ENCODE data around the gene SHPK.

- no peak for TF ChIP-seq ARNTL (CRISPR knock-in tag; IDR thresholded peaks at IDR 0.05; ENCODE audit: borderline replicate concordance, low read depth)
- no peak for TF ChIP-seq ISL1 (CRISPR knock-in tag; IDR thresholded peaks at IDR 0.05)
- no peak for TF ChIP-seq ZFP3 (CRISPR knock-in tag; IDR thresholded peaks at IDR 0.05)
- TF ChIP-seq OSR1 (CRISPR knock-in tag; IDR thresholded peaks at IDR 0.05) = no peak
Observed at GRCh38 chr17:3594976-3595375, 41.1 kb downstream of the SHPK start.

All from SK-N-SH treated with all-trans-retinoic acid at 6 μM for 48 hours (cell line).